Measurements from ENCODE around the gene CFTR.

CFTR gene

DNA sequence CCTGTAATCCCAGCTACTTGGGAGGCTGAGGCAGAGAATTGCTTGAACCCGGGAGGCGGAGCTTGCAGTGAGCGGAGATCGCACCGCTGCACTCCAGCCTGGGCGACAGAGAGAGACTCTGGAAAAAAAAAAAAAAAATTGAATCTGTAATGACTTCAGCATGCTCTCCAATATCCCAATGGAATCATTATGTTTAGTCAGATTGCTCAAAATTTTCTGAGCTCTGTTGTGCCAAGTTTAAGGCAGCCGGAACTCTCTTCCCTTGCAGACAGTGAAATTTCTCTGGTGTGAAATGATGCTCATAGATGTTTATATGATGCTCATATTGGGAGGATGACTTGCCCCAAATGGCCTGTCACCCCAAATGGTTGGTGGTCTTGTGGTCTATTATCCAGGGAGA is 212.5 kb downstream of the CFTR start:
- Histone ChIP-seq H3K4me1 (ENCODE audit: insufficient read depth, poor library complexity, severe bottlenecking) (peaks cover 7% of the 10 kb centered on the region), H3K36me3 (ENCODE audit: low read depth) (no peaks in the 10 kb centered on the region), H3K9me3 (ENCODE audit: severe bottlenecking) (no peaks in the 10 kb centered on the region), H3K27ac (ENCODE audit: poor library complexity, severe bottlenecking) (no peak overlapping the region), H3K27me3 (ENCODE audit: insufficient read depth, poor library complexity, severe bottlenecking) (no peaks in the 10 kb centered on the region), H3K4me3 (ENCODE audit: severe bottlenecking) (no peak overlapping the region)
- DNase-seq (ENCODE audit: low spot score) (no peak), ATAC-seq (ENCODE audit: low read depth) (no peak)
- no peak for TF ChIP-seq CTCF (IDR thresholded peaks at IDR 0.05; ENCODE audit: poor library complexity, severe bottlenecking)

- no peak overlapping the region for H3K27ac ChIP-seq (ENCODE audit: poor library complexity, severe bottlenecking)
- DNase-seq (ENCODE audit: low spot score) = no peak
- ATAC-seq (ENCODE audit: low read depth) = no peak
- H3K36me3 ChIP-seq (ENCODE audit: low read depth) = no peaks in the 10 kb centered on the region
- TF ChIP-seq CTCF (IDR thresholded peaks at IDR 0.05; ENCODE audit: poor library complexity, severe bottlenecking) = no peak
- no peaks in the 10 kb centered on the region for H3K27me3 ChIP-seq (ENCODE audit: insufficient read depth, poor library complexity, severe bottlenecking)
- peaks cover 2% of the 10 kb centered on the region for H3K9me3 ChIP-seq (ENCODE audit: severe bottlenecking)
- H3K4me3 ChIP-seq (ENCODE audit: severe bottlenecking) = no peak overlapping the region
- no peaks in the 10 kb centered on the region for H3K4me1 ChIP-seq (ENCODE audit: insufficient read depth, poor library complexity, severe bottlenecking)
These were observed 218.2 kb downstream of the CFTR start for GRCh38 chr7:117698018-117698417.

- DNase-seq (ENCODE audit: low spot score) = no peak
- no peaks in the 10 kb centered on the region for H3K27me3 ChIP-seq (ENCODE audit: insufficient read depth, poor library complexity, severe bottlenecking)
- no peaks in the 10 kb centered on the region for H3K36me3 ChIP-seq (ENCODE audit: low read depth)
- H3K4me3 ChIP-seq (ENCODE audit: severe bottlenecking) = no peak overlapping the region
- no peak for TF ChIP-seq CTCF (IDR thresholded peaks at IDR 0.05; ENCODE audit: poor library complexity, severe bottlenecking)
- ATAC-seq (ENCODE audit: low read depth) = peak; percentile 82
- peaks cover 4% of the 10 kb centered on the region for H3K4me1 ChIP-seq (ENCODE audit: insufficient read depth, poor library complexity, severe bottlenecking)
- H3K9me3 ChIP-seq (ENCODE audit: severe bottlenecking) = peaks cover 2% of the 10 kb centered on the region
- H3K27ac ChIP-seq (ENCODE audit: poor library complexity, severe bottlenecking) = no peak overlapping the region
These were observed 224.2 kb downstream of the CFTR start for GRCh38 chr7:117704063-117704462.

DNA sequence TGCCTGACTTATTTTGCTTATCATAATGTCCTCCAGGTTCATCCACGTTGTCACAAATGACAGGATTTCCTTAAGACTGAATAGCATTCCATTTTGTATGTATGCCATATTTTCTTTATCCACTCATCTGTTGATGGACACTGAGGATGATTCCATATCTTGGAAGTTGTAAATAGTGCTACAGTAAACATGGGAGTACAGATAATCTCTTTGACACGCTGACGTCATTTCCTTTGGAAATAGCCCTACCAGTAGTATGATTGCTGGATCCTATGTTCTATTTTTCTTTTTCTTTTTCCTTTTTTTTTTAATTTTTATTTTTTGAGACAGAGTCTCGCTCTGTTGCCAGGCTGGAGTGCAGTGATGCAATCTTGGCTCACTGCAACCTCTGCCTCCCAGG is 225.8 kb downstream of the CFTR start:
- no peak for TF ChIP-seq CTCF (IDR thresholded peaks at IDR 0.05; ENCODE audit: poor library complexity, severe bottlenecking)

DNA sequence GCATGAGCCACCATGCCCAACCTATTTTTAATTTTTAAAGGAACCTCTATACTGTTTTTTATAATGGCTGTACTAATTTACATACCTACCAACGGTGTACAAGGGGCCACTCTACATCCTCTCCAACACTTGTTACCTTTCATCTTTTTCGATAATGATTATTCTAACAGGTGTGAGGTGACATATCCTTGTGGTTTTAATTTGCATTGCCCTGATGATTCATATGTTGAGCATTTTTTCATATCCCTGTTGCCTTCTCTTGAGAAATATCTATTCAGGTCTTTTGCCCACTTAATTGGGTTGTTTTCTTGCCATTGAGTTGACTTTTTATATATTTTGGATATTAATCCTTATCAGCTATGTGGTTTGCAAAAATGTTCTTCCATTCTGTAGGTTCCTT is 226.4 kb downstream of the CFTR start:
- H3K27me3 ChIP-seq (ENCODE audit: insufficient read depth, poor library complexity, severe bottlenecking) = no peaks in the 10 kb centered on the region
- H3K4me3 ChIP-seq (ENCODE audit: severe bottlenecking) = no peak overlapping the region
- no peak for TF ChIP-seq CTCF (IDR thresholded peaks at IDR 0.05; ENCODE audit: poor library complexity, severe bottlenecking)
- no peak for ATAC-seq (ENCODE audit: low read depth)
- H3K9me3 ChIP-seq (ENCODE audit: severe bottlenecking) = no peaks in the 10 kb centered on the region
- H3K4me1 ChIP-seq (ENCODE audit: insufficient read depth, poor library complexity, severe bottlenecking) = peaks cover 4% of the 10 kb centered on the region
- no peak overlapping the region for H3K27ac ChIP-seq (ENCODE audit: poor library complexity, severe bottlenecking)
- DNase-seq (ENCODE audit: low spot score) = no peak
- H3K36me3 ChIP-seq (ENCODE audit: low read depth) = no peaks in the 10 kb centered on the region

More for the DNA sequence above, 225.8 kb downstream of the CFTR start:
- H3K4me1 ChIP-seq (ENCODE audit: insufficient read depth, poor library complexity, severe bottlenecking) = peaks cover 4% of the 10 kb centered on the region
- no peak overlapping the region for H3K4me3 ChIP-seq (ENCODE audit: severe bottlenecking)
- H3K27ac ChIP-seq (ENCODE audit: poor library complexity, severe bottlenecking) = no peak overlapping the region
- no peaks in the 10 kb centered on the region for H3K27me3 ChIP-seq (ENCODE audit: insufficient read depth, poor library complexity, severe bottlenecking)
- ATAC-seq (ENCODE audit: low read depth) (no peak), DNase-seq (ENCODE audit: low spot score) (no peak)
- H3K36me3 ChIP-seq (ENCODE audit: low read depth) = no peaks in the 10 kb centered on the region
- no peaks in the 10 kb centered on the region for H3K9me3 ChIP-seq (ENCODE audit: severe bottlenecking)

All from RWPE2 (cell line).